Measurements from ENCODE around the gene PPP3R1. TPM values are rescaled to one million over a fixed set of nuclear protein-coding genes. Genes with fewer than 3 reads are reported as not detected.

PPP3R1 gene
- total and polyA plus RNA-seq, 10 of the 15 experiments (the other 5 are each of a cell fraction or from before 2014, with no cell fraction given), result 1.5 to 61.0 (median 15.8) TPM

GRCh38 chr2:68284896-68285295, 32.6 kb upstream of the PPP3R1 start:
- WGBS (ENCODE audit: insufficient coverage, insufficient replicate concordance, low lambda C conversion rate, missing lambda C conversion rate), result 75% methylated on average over 2 of the region's 3 CpGs
- in situ Hi-C loops (cut with MboI) (loop anchor here (5.0 kb wide), 1 partner anchor 163 kb away; no protein-coding TSS in a partner anchor), intact Hi-C loops (cut with micrococcal nuclease; ENCODE audit: unreplicated experiment) (loop anchor here (10.0 kb wide), 1 partner anchor 230 kb away; no protein-coding TSS in a partner anchor)
- H4K20me1 ChIP-seq (ENCODE audit: control insufficient read depth, insufficient read depth), result no peaks in the 10 kb centered on the region
- H3K79me2 ChIP-seq (ENCODE audit: control insufficient read depth, insufficient read depth, low read length), result no peaks in the 10 kb centered on the region
- TF ChIP-seq CEBPB (IDR thresholded peaks at IDR 0.05; ENCODE audit: borderline replicate concordance in 1 of 2, low read depth in 2 of 2, low read length in 2 of 2) (no peak), BHLHE40 (IDR thresholded peaks at IDR 0.05; ENCODE audit: borderline replicate concordance in 1 of 2, low read depth in 2 of 2, low read length in 1 of 2) (no peak), ZZZ3 (IDR thresholded peaks at IDR 0.05; ENCODE audit: control insufficient read depth, insufficient read length, low read depth) (no peak), KLF5 (IDR thresholded peaks at IDR 0.05; ENCODE audit: partially characterized antibody) (no peak), MEF2B (IDR thresholded peaks at IDR 0.05; ENCODE audit: partially characterized antibody, poor library complexity, severe bottlenecking) (no peak), BCL3 (IDR thresholded peaks at IDR 0.05; ENCODE audit: borderline replicate concordance, insufficient read depth, low read depth, low read length, poor library complexity, severe bottlenecking) (no peak), MEF2A (IDR thresholded peaks at IDR 0.05; ENCODE audit: insufficient read depth, low read depth, low read length) (no peak), KDM1A (IDR thresholded peaks at IDR 0.05; ENCODE audit: borderline replicate concordance) (no peak), CREB1 (IDR thresholded peaks at IDR 0.05; ENCODE audit: low read depth) (no peak), REST (IDR thresholded peaks at IDR 0.05; ENCODE audit: low read depth, low read length) (no peak), SP1 (IDR thresholded peaks at IDR 0.05; ENCODE audit: low read depth, low read length) (no peak), TCF12 (IDR thresholded peaks at IDR 0.05; ENCODE audit: low read depth, low read length) (no peak), ESRRA (IDR thresholded peaks at IDR 0.05; ENCODE audit: low read length) (no peak)
- no peaks in the 10 kb centered on the region for H3K4me1 ChIP-seq (ENCODE audit: control insufficient read depth, insufficient read depth, low read length)
- no peak overlapping the region for H3K4me2 ChIP-seq (ENCODE audit: control insufficient read depth, insufficient read depth)
- ATAC-seq, result no peak
- no peak overlapping the region for H3K9ac ChIP-seq (ENCODE audit: control insufficient read depth, insufficient read depth, low read length)
- ChIA-PET SMC1A (ENCODE audit: uncharacterized antibody, unreplicated experiment) (interaction anchor here (0.6 to 6.7 kb wide), 11 partner anchors 9 to 163 kb away, joined by 3 to 64 read pairs (median 4); partner anchors contain the start of gene PNO1), RAD21 (ENCODE audit: unreplicated experiment) (interaction anchor here (0.7 to 1.9 kb wide), 7 partner anchors 10 to 169 kb away, joined by 3 to 6 read pairs (median 3); no protein-coding TSS in a partner anchor), POLR2A (interaction anchor here (1.0 kb wide), 1 partner anchor 73 kb away, joined by 5 read pairs; no protein-coding TSS in a partner anchor), CTCF (interaction anchor here (0.8 to 10.0 kb wide), 12 partner anchors 8 to 169 kb away, joined by 3 to 130 read pairs (median 4); no protein-coding TSS in a partner anchor)
- no peaks in the 10 kb centered on the region for H3K27me3 ChIP-seq (replicated peaks in 1 of 2; ENCODE audit: control insufficient read depth in 2 of 2, insufficient read depth in 2 of 2, low read length in 1 of 2)
- FAIRE-seq, result no peak
- H2AFZ ChIP-seq (ENCODE audit: control insufficient read depth, low read depth, low read length), result no peak overlapping the region
- no peaks in the 10 kb centered on the region for H3K36me3 ChIP-seq (ENCODE audit: control insufficient read depth in 2 of 2, insufficient read depth in 2 of 2, low read length in 1 of 2)
- no peak overlapping the region for H3K4me3 ChIP-seq
- BruUV-seq (replicated peaks), result no TSS peak
- no peak for DNase-seq (ENCODE audit: low read depth, low spot score)
- no peaks in the 10 kb centered on the region for H3K9me3 ChIP-seq (replicated peaks; ENCODE audit: control insufficient read depth, insufficient read depth, low read length)
- H3K27ac ChIP-seq (ENCODE audit: control insufficient read depth, insufficient read depth), result no peak overlapping the region

All from GM12878 (cell line).